Frontal cortex (tissue), 4 donors: ENCODE data around the gene HDAC7. TPM values are rescaled to one million over a fixed set of nuclear protein-coding genes. Genes with fewer than 3 reads are reported as not detected.

Source experiments
- DNase-seq, 2 donors: peaks; one replicate each; pipeline ENCODE4 v3.0.0; 2012; ENCODE audit warnings: low spot score in 2 of 2
- FAIRE-seq: peaks from 2 replicates; lab custom pipeline; 2012; peaks lifted over from hg19 to GRCh38; lab: Jason Lieb, UNC
- total RNA-seq: library from RNA; depleted of rRNA; stranded (reverse); fragments of >200 nt; gene quantifications from one replicate; pipeline ENCODE4 v1.2.3, GENCODE V29; 2014
- donor health status: control.
- donor health status: control.
- donor health status: control.

Gene HDAC7
- total RNA-seq, 1 donor from 2014 or later = 4.9 TPM

- no peak for FAIRE-seq
- DNase-seq = no peak
Measured at GRCh38 chr12:47772738-47773061, 47.0 kb downstream of the HDAC7 start.

DNA sequence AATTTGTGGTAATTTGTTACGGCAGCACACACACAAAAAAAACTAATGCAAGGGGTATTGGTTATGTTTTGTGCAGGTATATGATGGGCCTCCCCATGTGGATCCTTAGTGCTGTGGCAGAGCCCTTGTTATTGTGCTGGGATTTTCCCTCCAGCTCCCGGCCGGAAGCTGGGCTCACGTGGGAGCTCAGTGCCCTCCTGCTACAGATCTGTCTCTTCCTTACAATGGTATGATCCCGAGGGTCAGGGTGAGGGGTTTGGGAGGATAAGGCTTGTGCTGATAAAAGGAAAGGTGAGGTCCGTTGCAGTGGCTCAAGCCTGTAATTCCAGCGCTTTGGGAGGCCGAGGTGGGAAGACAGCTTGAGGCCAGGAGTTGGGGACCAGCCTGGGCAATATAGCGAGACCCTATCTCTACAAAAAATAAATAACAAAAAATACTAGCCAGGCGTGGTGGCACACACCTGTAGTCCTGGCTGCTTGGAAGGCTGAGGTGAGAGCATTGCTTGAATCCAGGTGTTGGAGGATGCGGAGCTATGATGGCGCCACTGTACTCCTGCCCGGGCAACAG lies 47.5 kb downstream of the HDAC7 start:
- DNase-seq = no peak
- no peak for FAIRE-seq

GRCh38 chr12:47771304-47771703 lies 48.4 kb downstream of the HDAC7 start:
- DNase-seq (no peak), FAIRE-seq (no peak)

DNA sequence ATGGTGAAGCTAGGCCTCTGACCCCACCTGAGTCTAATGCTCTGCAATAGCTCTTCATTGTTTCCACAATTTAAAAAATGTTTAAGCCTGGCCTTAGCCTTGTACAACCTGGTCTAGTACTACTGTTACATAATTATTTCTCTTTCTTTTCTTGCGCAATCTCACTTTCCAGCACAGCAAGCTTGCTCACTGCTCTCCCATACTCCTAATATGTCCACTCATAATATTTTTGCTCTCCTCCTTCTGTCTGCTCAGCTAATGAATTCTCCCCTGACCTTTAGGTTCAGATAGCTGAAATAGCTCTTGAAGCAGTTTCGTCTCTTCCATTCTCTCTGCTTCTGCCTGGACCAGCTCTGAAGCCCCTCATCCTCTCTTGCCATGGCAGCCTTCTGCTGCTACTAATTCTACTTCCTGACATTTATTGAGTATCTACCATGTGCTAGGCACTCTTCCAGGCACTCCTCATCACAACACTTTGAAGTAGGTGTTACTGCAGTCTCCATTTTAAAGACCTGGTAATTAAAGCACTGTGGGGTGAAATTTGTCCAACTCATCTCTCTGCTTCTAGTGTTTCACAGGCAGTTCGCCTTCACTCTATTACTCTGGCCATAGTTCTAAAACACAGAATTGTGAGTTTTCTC lies 49.5 kb downstream of the HDAC7 start:
- no peak for FAIRE-seq
- DNase-seq = no peak

DNA sequence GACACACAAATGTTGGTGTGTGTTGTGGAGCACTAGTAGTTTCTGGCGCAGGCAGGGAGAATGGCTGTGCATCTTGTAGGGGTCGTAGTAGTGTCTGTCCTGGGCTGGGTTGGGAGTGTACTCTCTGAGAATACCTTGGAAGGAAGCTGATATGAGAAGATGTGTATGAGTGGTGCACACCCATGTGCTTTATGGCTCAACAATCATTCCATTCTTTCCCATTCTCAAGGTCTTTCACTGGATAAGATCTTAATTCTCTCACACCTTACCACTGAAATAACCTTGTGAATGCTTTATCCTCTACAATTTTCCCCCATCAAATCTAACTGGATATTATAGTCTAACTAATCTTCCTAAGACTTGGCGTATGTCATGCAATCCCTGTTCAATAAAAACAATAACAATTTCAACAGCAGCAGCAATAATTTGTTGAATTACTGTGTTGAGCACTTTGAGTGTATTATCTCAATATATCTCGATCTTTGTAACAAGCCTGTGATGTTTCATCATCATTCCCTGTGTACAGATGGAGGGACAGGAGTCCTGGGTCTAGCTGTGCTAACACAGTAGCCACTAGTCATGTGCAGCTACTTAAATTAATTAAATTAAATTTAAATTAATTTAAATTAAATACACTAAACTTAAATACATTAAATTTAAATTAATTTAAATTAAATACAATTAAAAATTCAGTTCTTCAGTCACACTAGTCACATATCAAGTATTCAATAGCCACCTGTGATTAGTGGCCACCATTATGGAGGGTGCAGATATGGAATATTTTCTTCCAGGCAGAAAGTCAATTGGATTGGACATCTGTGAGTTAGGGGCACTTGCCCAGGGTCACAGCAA lies 50.2 kb downstream of the HDAC7 start:
- FAIRE-seq (no peak), DNase-seq (no peak)

DNA sequence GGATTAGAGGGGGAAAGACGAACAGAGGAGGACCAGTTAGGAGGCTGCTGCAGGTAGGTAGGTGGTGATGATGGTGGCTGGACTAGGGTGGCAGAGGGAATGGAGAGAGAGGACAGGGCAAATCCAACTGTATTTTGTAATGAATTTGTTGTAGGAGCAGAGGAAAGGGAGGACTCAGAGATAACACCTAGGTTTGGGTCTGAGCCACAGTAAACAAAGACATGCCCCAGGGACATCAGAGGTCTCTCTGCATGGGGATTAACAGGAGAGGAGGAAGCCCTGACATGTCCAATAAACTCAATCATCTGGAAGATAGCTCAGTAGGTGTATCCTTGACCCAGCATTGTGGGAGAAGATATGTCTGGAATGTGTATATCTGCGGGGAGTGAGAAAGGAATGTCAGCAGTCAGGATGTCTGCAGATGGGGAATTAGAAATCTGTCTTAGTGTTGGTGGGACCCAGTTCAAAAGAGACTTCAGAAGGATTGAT lies 51.3 kb downstream of the HDAC7 start:
- DNase-seq = no peak
- FAIRE-seq = no peak

- FAIRE-seq (no peak), DNase-seq (no peak)
Measured at GRCh38 chr12:47767216-47767724, 52.4 kb downstream of the HDAC7 start.

DNA sequence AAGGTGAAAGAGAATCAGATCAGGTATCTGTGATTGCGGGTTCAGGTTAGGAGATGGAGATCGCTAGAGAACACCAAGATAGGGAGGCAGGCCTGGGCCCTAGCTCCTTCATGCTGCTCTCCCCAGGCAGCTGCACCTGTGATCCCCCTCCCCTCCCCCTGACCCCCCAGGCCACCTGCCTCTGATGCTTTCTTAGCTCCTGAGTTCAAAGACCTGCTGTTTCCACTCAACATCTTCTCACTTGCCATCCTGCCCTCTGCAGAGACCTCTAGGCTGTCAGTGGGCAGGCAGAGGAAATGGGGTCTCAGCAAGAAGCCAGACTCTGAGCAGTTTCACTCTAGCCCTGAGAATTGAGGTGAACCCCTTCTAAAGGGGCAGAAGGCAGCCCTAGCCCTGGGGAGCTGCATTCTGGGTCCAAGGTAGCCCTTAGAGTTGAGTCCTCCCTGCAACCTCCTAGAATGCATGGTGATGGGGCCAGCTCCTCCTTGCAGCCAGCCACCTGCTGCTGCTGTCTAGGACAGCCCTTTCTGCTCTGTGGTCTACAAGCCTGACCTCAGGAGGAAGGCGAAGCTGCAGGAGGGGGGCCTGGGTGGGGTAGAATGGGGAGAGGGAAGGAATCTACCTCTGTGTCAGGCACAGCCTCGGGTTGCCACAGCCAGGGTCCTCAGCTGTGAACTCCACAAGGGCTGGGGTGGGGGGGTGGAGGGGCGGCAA lies 53.0 kb downstream of the HDAC7 start:
- FAIRE-seq (no peak), DNase-seq (no peak)

GRCh38 chr12:47763481-47764346 lies 56.0 kb downstream of the HDAC7 start:
- FAIRE-seq (no peak), DNase-seq (no peak)

DNA sequence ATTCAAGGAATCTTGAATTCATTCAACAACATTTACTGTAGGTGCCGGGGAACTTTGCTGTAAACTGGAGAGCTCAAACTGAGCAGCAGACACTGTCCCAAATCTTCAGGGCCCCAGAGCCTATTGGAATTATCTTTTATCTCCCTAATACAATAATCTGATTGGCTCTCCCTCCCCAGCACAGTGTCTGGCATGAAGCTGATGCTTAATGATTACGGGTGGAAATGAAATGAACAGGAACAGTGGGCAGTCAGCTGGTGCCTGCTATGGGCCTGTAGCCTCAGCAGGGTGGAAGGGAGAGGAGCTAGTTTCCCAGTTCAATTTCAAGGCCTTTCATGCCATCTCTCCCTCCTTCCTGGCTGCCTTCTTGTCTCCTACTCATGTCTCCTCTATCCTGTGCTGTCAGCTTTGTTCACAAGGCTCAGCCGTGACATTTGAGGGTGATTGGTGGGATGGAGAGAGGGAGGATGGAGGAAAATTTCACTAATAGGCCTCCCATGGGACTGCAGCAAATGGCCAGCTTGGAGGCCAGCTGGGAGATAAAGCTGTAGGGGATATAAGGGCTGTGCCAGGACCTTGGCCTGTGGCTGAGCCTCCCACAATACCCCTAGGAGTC lies 56.7 kb downstream of the HDAC7 start:
- FAIRE-seq (no peak), DNase-seq (no peak)

DNA sequence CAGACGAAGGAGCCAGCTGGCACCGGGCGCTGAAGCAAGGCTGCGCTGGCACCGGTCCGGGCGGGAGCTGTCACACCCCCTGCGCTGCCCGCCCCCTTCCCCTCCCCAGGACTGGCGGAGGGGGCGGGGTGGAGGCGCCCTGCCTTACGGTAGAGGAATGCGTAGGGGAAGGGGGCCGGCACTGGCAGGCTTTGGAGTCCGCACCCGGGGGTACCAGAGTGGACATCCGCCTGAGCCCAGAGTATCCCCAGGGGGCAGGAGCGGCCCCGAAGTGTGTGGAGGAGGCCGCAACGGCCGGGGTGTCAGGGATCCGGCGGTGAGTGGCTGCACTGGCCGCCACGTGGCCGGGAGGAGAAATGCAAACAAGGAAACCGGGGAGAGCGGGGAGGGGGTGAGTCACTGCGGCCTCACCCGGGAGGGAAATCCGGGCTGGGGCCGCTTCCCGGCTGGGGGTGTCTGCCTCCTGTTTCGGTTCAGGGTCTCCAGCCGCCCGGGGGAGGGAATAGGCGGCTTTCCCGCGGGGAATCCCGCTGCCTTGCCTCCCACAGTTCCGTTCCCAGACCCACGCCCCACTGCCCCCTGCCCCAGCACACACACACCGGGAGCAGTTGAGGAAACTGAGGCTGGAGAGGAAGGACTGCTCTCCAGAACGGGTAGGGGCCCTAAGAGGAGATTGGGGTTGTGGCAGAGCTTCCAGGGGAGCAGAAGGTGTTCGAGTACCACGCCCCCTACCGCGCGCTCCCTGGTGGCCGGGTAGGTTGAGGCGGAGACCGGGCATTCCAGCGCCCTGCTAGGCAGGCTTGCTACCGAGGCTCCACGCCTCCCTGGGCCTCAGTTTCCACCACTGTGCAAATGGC lies 60.6 kb downstream of the HDAC7 start, which contains the start of gene RAPGEF3:
TSS of gene RAPGEF3 (minus strand) at position 47 of the 857 bp plus-strand sequence. CDS start 324 bp downstream, outside the sequence.
- DNase-seq (peak; percentile 85 to 92), FAIRE-seq (no peak)

DNA sequence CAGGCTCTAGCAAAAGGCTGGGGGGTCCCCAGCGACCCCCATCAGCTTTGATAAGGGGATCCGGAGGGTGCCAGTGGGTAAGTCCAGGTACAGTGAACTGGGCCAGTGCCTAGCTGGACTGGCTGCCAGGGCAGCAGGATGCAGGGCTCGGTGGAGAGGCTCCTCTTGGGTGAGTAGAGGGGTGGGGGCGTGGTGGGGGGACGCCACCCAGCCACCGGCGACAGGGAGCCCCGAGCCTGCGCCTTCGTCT lies 61.2 kb downstream of the HDAC7 start:
- FAIRE-seq = no peak
- DNase-seq = no peak

DNA sequence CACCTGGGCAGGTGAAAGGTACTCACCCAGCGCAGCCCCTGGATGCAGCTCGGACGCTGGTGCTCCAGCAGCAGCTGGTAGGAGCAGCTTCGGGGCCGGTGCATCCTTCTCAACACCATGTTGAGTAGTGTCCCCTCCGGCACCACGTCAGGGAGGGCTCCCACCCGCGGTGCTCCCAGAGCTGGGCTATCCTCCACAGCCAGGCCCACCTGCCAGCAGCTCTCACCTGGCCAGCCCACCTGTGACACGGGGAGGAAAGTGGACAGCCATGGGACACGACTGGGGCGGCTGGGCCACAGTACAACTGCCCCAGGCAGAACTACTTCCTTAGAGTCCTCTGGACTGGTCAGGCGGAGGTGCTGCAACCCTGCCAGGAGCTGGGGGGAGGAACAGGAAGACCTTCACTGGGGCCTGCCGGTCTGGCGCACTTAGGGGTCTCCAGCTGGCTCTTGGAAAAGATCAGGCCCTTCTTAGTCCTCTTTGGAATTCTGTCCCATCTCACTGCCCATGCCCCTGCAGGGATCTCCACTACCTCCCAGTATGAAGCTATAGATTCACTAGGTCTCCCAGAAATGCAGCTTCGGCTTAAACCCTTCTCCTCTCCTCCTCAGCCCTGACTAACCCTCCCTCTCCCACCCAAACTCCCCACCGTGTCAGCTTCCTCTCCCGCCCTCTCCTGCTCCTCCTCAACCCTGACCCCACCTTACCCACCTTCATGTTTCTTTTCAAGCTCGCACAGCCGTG lies 61.7 kb downstream of the HDAC7 start:
- no peak for DNase-seq
- no peak for FAIRE-seq

- no peak for FAIRE-seq
- no peak for DNase-seq
Measured at GRCh38 chr12:47757364-47757839, 62.3 kb downstream of the HDAC7 start.

- DNase-seq (no peak), FAIRE-seq (no peak)
Measured at GRCh38 chr12:47755655-47756562, 63.8 kb downstream of the HDAC7 start.

DNA sequence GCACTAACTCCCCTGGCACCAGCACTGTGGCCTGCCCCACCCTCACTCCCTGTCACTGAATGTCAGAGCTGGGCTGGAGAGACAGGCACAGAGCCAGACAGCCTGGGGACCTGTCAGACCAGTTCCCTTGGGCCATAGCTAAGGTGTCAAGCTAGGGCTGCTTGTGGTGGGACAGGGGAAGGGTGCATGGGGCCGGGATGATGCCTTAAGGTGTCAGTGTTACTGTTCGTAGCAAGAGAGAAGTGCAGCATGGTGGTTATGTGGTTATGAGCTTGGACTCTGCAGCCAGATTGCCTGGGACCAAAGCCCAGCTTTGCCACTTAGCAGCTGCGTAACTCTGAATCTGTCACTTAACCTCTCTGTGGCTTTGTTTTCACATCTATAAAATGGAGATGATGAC lies 64.8 kb downstream of the HDAC7 start:
- FAIRE-seq (no peak), DNase-seq (no peak)
